Fibroblast of skin of back (primary cell): ENCODE data around the gene KPNB1.

ENCODE experiments used
- DNase-seq: peaks from one replicate; pipeline ENCODE4 v3.0.0-alpha.2; 2013

KPNB1 gene

GRCh38 chr17:47636273-47637030 lies 13.3 kb upstream of the KPNB1 start:
- no peak for DNase-seq

GRCh38 chr17:47638903-47639302 lies 10.8 kb upstream of the KPNB1 start:
- DNase-seq, result no peak

GRCh38 chr17:47640076-47640475 lies 9.6 kb upstream of the KPNB1 start:
- DNase-seq, result no peak

- no peak for DNase-seq
Observed at GRCh38 chr17:47641202-47641601, 8.5 kb upstream of the KPNB1 start.

GRCh38 chr17:47643116-47643515 lies 6.6 kb upstream of the KPNB1 start:
- DNase-seq, result no peak

- no peak for DNase-seq
Observed at GRCh38 chr17:47644324-47644723, 5.4 kb upstream of the KPNB1 start.

- no peak for DNase-seq
Observed at GRCh38 chr17:47649972-47650524, 329 bp downstream of the KPNB1 start.

- peak; percentile 98 for DNase-seq
Observed at GRCh38 chr17:47650525-47651522, 1.1 kb downstream of the KPNB1 start.

GRCh38 chr17:47651704-47652103 lies 2.0 kb downstream of the KPNB1 start:
- no peak for DNase-seq

GRCh38 chr17:47652570-47652969 lies 2.9 kb downstream of the KPNB1 start:
- no peak for DNase-seq

- DNase-seq, result no peak
Observed at GRCh38 chr17:47653442-47653841, 3.7 kb downstream of the KPNB1 start.

GRCh38 chr17:47654991-47655390 lies 5.3 kb downstream of the KPNB1 start:
- DNase-seq, result no peak

- no peak for DNase-seq
Observed at GRCh38 chr17:47660064-47660492, 10.4 kb downstream of the KPNB1 start.

GRCh38 chr17:47663912-47664623 lies 14.3 kb downstream of the KPNB1 start:
- DNase-seq, result peak; percentile 52

- DNase-seq, result no peak
Observed at GRCh38 chr17:47664624-47664941, 14.9 kb downstream of the KPNB1 start.

- DNase-seq, result no peak
Observed at GRCh38 chr17:47665655-47666054, 15.9 kb downstream of the KPNB1 start.

GRCh38 chr17:47669081-47669480 lies 19.4 kb downstream of the KPNB1 start:
- DNase-seq, result no peak

GRCh38 chr17:47670064-47670463 lies 20.3 kb downstream of the KPNB1 start:
- DNase-seq, result no peak

- no peak for DNase-seq
Observed at GRCh38 chr17:47674499-47674898, 24.8 kb downstream of the KPNB1 start.

- no peak for DNase-seq
Observed at GRCh38 chr17:47675380-47676198, 25.9 kb downstream of the KPNB1 start.

- DNase-seq, result no peak
Observed at GRCh38 chr17:47676199-47676472, 26.4 kb downstream of the KPNB1 start.
